HG02852 (cell line): ENCODE results near the gene GPR27.

Source experiments
- ATAC-seq: cut with Tn5 transposase; IDR thresholded peaks from one replicate; pipeline ENCODE4 v1.9.1; 2021; ENCODE audit warnings: mild to moderate bottlenecking, moderate library complexity; ENCODE audit not compliant: unreplicated experiment

Gene GPR27

DNA sequence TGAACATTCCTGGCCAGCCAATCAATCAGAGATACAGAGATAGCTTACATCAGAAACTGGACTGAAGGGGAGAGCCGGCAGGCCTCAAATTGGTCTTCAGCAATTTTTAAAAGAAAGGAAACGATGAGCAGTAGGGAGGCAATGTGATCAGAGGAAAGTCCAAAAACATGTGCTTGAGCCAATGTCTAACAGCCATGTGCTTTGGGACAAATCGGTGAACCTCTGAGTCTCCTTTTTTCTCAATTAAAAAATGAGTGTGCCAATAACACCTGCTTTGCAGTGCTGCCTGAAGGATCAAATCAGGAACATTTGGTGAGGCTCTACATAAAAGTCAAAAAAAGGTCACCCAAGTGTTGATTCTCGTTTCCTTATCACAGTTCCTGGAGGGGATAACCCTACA, 21.0 kb upstream of the GPR27 start:
- no peak for ATAC-seq

DNA sequence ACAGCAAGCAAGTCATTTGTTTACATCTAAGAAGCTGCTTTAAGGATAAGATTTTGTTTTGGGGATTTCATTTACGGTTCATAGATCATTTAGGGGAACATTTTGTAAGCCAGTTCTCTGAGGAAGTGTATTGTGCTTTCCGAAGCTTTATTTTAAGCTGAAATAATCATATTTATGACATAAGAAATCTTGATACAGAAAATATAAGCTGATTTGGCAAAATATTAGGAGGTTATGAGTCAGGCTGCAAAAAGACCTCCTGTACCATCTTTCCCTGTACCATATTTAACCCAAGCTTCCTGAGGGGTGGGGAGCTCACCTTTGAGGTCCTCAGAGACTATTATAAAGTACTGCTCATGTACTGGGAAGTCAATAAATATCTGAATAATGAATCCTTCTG, 20.3 kb upstream of the GPR27 start:
- no peak for ATAC-seq

DNA sequence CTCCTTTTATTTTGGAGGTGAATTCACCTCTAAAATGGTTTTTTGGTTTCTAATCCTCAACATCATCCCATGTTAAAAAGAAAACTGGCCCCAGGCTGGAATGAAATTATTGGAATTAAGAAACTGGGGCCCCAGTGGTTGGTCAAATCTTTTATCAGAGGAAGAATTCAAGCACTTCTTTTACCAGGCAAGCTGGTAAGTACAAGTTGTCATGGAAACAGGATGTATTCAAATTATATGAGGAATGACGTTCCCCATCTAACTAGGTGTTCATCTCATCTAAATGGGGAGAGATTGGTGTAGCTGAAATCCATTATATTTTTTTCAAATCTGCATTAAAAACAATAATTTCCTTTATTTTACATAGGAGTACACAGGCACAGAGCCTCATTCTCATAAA, 18.8 kb upstream of the GPR27 start:
- ATAC-seq, result no peak

DNA sequence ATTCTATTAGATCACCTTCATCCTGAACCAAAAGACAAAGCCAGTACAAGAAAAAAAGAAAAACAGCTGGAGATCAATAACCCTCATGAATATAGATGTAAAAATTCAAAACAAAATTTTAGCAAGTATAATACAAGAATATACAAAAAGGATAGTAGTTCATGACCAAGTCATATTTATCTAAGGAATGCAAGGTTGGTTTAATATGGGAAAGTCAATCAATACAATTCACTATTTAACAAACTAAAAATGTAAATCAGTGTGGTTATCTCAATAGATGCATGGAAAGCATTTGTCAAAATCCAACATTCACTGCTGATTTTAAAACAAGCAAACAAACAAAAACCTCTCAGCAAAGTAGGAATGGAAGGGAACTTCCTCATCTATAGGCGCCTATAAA, 11.0 kb upstream of the GPR27 start:
- no peak for ATAC-seq

DNA sequence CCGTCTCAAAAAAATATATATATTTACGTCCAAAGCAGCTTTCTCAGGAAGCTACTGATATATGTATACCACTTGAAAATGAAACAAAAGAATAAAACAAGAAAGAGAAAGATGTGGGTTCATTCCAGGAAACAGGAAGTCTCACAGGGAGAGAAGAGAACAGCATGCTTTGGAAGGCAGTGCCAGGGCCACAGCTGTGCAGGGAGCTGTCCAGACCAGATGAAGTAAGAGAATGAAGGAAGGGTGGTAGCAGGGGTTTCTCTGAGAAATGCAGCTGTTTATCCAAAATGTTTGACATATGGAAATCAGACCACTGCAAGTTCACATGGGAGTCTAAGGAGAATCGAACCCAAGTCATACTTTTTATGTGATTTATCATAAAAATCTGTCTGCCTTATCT, 8.9 kb upstream of the GPR27 start:
- no peak for ATAC-seq

DNA sequence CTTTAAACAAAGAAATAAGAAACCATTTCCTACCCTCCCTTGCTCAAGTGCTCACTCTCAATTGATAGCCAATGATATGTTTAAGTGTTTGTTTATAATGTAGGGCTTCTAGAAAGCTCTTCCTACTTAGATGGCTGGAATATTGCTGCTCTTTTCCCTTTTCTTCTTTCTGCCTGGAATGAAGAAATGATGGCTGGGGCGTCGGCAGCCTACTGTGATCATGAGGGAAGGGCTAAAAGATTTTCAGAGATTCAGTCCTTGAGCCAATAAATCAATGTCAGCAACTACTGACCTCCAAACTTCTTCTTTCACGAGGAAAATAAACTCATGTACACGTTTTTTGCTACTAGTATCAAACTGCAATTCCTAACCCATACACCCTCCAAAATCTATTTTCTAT, 2.1 kb upstream of the GPR27 start:
- no peak for ATAC-seq

DNA sequence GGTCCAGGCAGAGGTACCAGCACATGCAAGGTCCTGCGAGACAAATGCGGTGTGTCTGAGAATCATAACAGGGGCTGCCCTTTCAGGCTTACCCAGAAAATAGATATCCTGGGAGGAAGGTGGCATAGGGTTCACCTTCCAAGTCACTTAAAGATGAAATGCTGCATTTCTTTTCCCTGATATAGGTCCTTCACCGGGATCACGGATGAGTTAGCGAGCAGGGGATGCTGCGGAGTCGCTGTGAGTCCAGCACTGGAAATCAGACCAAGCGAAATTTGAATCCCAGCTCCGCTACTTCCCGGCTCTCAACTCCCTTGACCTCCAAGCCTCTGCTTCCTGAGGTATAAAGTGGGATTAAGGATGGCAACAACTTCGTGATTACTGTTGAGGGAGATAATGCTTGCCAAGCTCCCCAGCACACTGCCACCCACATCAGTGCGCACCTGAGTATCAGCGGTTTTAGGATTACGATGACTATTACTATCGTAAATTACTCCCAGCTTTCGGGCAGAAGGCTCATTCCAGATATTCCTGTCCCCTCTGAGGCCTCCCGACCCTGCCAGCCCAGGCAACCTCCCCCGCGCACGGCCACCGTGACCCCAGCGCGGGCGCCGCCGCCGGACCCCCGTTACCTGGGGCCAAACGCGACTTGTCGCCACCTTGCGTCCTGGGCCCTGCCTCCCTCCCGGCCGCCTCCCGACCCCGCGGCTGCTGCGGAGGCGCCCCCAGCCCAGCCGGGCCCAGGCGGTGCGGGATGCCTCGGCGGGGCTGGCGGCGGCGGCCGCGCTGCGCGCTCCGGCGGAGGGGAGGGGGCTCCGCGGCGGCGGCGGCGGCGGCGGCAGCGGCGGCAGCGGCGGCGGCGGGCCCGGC, 589 bp upstream of the GPR27 start:
- ATAC-seq, result no peak

DNA sequence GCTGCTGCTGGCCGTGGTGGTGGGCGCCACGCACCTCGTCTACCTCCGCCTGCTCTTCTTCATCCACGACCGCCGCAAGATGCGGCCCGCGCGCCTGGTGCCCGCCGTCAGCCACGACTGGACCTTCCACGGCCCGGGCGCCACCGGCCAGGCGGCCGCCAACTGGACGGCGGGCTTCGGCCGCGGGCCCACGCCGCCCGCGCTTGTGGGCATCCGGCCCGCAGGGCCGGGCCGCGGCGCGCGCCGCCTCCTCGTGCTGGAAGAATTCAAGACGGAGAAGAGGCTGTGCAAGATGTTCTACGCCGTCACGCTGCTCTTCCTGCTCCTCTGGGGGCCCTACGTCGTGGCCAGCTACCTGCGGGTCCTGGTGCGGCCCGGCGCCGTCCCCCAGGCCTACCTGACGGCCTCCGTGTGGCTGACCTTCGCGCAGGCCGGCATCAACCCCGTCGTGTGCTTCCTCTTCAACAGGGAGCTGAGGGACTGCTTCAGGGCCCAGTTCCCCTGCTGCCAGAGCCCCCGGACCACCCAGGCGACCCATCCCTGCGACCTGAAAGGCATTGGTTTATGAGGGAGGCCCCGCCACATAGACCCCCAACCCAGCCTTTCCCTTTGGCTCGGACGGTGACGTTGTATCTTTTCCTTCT, 1.1 kb downstream of the GPR27 start:
- no peak for ATAC-seq

DNA sequence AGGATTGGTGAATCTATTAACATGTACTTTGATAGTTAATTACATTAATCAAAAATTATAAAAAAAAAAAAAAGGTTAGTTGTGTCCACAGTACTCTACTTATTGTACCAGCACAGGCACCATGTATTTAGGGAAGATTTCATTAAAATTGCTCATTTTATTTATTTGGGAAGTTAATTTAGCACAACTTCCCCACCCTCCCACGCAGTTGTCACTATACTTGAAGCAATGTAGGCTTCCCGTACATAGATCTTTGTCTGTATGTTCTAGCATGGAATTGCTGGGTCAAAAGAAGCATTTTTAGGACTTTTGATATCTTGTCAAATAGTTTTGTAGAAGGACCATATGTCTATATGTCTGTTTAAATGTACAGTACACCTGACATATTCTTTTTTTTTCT, 4.4 kb downstream of the GPR27 start:
- ATAC-seq, result no peak

DNA sequence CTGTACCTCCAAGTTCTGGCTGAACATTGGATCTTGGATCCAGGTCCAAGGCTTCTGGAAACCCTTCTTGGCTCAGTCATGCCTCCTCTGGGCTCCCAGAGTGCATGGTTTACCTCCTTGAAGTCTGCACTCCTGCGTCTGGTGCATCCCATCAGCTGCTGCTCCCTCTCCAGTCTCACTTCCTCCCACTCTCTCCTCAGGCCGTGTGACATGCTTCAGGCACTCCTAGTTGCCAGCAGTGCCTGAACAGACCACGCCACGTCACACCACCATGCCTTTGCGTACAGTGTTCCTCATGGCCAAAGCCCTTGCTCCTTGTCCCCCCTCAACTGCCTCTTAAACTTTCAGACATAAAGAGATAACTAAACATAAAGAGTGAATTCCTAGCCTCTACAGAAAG, 5.7 kb downstream of the GPR27 start:
- ATAC-seq, result no peak

DNA sequence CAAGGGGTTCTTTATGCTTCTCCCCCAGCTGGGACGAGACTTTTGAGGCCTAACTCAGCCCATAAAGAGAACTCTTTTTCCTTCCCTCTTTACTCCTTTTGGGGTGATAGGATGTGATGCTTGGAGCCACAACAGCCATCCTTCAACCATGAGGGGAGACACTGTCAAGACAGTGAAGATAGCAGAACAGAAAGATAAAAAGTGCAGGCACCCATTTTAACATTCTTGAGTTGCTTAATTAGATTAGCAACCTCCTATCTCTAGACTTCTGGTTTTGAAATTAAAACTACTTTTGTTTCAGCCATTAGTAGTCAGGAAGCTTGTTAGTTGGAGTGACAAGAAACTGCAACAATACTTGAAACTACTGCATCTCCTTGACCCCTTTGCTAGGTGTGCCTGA, 6.5 kb downstream of the GPR27 start:
- no peak for ATAC-seq

DNA sequence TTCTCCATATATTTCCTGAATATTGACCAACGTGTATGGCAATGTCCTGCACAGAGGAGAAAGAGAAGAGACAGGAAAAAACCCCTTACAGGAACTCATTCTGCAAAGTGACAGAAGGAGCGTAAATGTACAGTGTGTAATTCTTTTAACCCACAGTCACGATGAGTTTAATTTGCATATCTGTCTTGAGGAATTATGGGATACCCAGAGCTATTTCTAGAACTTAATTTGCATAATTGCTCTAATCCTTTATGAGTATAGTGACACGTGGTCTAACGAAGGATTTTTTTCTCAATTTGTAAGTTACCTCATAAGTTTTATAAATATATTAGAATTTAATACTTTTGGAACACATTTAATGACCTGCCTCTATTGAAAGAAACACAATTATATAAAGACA, 9.8 kb downstream of the GPR27 start:
- no peak for ATAC-seq

DNA sequence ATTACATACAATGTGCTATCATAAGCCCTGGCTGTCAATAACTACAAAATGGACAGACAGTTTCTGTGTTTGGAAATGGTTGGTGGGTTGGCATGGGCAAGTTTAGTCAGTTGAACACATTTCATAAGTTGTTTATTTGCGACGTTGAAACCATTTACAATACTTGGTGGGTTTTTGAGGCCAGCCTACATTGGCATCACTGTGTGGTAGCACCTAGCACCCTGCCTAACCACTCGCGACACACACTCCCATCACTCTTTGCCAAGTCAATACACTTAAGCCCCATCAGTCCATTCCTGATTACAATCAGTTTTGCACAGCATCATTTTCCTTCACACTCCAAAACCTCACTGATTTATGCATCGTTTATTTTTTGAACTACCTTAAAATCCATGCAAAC, 17.5 kb downstream of the GPR27 start:
- no peak for ATAC-seq

DNA sequence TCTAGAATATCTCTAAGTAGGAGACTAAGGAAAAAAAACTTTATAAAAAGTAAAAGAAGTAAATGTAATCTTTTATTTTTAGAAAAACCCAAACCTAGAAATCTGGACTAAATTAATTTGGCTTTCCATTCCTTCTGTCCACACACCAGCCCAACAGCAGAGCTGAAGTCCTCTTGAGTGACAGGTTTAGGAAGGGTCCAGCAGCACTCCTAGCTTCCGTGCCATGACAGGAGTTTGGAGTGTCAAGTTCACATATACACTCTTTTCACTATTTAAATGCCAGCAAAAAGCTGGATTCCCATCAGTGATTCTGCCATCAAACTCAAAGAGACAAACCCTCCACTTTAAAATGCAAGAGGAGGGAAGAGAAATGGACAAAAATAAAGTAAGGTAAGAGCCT, 18.2 kb downstream of the GPR27 start:
- no peak for ATAC-seq

DNA sequence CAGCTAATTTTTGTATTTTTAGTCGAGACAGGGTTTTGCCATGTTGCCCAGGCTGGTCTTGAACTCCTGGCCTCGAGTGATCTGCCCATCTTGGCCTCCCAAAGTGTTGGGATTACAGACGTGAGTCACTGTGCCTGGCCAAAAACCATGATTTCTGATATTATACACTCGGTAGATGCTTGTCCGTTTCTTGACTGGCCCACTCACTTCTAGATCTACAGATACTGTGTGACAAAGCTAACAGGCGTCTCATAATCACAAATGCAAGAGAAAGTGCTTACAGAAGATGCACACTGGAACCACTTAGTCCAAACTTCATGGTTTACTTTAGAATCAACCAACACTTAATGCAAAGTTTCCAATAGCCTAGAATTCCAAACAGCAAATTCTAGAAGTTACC, 22.9 kb downstream of the GPR27 start:
- no peak for ATAC-seq

DNA sequence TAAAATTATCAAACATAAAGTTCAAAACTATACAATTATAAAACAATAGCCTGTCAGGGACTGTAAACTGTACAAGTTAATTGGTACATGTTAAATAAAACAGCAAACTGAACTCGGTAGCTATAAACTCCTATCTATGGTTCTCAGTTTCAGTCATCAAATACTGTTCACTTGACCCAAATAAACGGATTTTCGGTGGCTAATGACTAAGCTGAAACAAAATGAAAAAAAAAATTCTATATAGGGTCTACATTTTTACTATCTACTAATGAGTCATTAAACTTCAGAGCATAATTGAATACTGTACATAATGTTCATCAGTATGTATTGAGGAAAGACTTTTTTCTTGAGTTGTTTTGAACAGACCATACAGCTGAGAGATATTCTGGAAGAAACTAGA, 24.7 kb downstream of the GPR27 start:
- ATAC-seq, result no peak

DNA sequence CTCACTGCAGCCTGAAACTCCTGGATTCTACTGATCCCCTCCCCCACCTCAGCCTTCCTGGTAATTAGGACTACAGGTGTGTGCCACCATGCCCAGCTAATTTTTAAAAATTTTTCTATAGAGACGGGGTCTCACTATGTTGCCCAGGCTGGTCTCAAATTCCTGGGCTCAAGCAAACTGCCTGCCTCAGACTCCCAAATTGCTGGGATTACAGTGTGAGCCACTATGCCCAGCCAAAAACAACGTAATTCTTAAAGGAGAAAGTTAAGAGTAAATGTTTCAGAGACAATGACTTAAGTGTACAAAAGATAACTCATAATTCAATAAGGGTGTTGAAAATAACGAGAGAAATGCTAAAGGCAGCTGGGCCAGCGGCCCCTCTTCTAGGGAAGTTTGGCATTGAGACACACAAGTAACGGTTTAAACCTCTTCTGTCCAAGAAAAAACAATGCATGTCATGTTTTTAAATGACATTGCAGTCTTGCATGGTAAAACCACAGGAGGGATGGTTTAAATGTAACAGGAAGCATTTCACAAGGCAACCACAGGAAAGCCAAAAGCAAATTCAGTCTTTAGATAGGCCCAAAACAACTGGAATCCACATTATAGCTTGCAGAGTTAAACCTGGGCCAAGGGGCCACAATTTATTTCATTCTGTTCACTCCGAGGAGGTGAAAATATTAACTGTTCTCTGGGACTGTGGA, 26.2 kb downstream of the GPR27 start:
- ATAC-seq, result no peak

DNA sequence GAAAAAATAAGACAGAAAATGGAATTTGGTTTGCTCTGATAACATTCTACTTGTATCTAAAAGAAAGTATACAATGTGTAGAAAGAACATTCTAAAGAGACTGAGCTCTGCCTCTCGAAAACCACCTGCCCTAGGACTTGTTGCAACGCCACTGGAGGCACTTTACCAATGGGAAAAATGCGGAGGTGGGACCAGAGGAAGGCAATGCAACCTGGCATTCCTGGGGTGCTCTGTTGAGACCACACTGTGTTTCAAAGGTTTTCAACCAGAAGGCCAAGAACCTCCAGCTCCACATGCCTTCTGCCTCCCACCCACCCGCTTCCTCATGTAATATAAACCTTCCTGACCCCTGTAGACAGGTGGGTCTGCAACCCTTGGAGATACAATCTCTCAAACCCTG, 26.8 kb downstream of the GPR27 start:
- no peak for ATAC-seq

DNA sequence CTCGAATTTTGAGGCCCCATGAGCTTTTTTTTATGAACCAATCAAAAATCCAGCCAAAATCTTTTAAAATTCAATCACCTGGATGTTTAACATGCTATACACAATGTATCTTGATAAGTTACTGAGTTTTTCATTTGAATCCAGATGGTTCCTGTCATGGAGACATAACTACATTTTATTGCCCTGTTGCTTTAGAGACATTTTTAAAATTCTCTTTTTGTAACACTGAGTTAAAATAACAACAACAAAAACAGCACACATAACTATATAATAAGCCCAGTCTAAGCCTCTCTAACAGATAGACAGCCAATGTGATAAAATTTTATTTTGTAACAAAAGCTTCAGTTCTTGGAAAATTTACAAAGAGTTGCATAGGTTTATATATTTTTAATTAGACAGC, 29.5 kb downstream of the GPR27 start:
- ATAC-seq, result no peak

DNA sequence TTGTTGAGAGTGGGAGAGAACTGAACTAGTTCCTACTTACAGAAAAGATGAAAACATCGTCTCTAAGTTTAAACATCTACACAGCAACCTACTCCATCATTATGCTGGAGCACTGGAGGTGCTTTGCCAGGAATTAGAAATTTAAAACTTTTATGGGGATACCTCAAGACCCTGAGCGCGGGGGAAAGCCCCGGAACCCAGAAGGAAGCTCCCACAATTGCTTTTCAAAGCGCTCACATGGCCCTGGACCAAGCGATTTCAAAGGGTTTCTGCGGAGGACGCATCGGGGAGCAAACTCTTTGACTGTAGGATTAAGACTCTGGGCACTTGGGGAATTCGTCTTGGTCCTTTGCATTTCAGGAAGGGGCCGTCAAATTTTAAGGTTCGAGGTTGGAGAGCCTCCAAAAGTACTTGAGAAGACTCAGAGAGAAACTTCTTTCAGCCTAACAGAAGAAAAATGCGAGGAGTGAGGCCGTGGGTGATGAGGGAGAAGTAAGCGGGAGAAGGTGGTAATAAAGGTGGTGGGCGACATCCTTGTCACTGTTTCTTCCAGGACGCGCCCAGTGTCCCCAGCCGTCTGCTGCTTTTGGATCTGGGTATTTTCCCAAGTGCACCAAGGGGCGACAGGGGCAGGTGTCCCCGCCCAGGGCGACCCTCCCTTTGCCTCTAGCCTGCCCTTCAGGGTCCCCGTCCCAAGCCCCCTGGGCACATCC, 30.7 kb downstream of the GPR27 start:
- ATAC-seq, result no peak

DNA sequence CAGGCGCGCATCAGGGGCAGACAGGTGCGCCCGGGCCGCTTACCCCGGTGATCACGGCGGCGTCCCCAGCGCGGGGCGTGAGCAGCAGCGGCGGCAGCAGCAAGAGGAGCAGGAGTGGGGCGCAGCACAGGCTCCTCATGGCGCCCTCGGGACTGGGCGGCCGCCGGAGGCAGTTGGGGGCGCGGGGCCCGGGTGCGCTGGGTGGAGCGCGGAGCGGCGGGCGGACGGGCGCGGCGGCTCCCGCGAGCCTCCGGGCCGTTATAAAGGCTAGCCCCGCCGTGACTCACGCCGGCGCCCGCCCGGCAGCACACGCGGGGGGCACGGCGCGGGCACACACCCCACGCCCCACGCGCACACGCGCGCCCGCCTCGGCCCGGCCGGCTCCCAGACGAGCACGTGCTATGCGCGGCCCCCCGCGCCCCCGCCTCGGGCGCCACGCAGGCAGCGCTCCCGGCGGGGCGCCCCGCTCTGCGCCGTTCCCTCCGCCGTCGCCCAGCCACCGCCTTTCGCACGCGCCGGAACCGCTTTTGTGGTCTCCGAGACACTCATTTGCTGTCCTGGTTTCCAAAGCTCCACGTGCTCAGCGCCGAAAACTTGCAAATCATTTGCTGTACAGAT, 31.4 kb downstream of the GPR27 start, which contains the start of gene PROK2:
Gene PROK2, minus strand, starts transcription at position 235 of the 618 bp plus-strand sequence. Its CDS starts 96 bp downstream, at position 139.
- no peak for ATAC-seq
